HepG2 (cell line): Measurements from ENCODE around the gene NKX1-2. TPM values are rescaled to one million over a fixed set of nuclear protein-coding genes. Genes with fewer than 3 reads are reported as not detected.

ENCODE experiments used
- ARHGAP35 ChIP-seq: sonication (generic); formaldehyde crosslinking; IDR thresholded peaks from 2 replicates; pipeline ENCODE4 v1.9.0; 2022; ENCODE audit warnings: mild to moderate bottlenecking, inconsistent platforms, moderate library complexity, missing genetic modification reagents, borderline replicate concordance
- BCL6 ChIP-seq: IDR thresholded peaks from 2 replicates; pipeline ENCODE4 v1.6.1; 2016; ENCODE audit warnings: missing genetic modification reagents, missing compliant biosample characterization
- ESRRA ChIP-seq: sonication (generic); formaldehyde crosslinking; IDR thresholded peaks from 2 replicates; pipeline ENCODE4 v1.5.1; 2020; ENCODE audit warnings: mild to moderate bottlenecking, low read depth, missing genetic modification reagents
- HBP1 ChIP-seq: IDR thresholded peaks from 2 replicates; pipeline ENCODE4 v1.6.1; 2016; ENCODE audit warnings: low read depth, control low read depth
- HMG20A ChIP-seq: IDR thresholded peaks from 2 replicates; pipeline ENCODE4 v1.6.1; 2016; ENCODE audit warnings: borderline replicate concordance
- HNRNPL ChIP-seq: fragments of 200-400 bp; formaldehyde crosslinking; IDR thresholded peaks from 2 replicates; pipeline ENCODE4 v1.6.1; 2017; ENCODE audit warnings: mild to moderate bottlenecking, low read depth, low read length
- KDM3A ChIP-seq: IDR thresholded peaks from 2 replicates; pipeline ENCODE4 v1.6.1; 2018; ENCODE audit warnings: low read depth, missing compliant biosample characterization
- MXD1 ChIP-seq: sonication (generic); formaldehyde crosslinking; IDR thresholded peaks from 2 replicates; pipeline ENCODE4 v1.4.0; 2020; ENCODE audit warnings: mild to moderate bottlenecking, missing genetic modification reagents
- NFYB ChIP-seq: sonication (generic); formaldehyde crosslinking; IDR thresholded peaks from 2 replicates; pipeline ENCODE4 v1.4.0; 2020; ENCODE audit warnings: missing genetic modification reagents
- POLR2A ChIP-seq, 2 experiments: IDR thresholded peaks; 2 replicates each; pipeline ENCODE4 v1.6.1; 2011; ENCODE audit warnings: low read depth in 2 of 2, low read length in 2 of 2, mild to moderate bottlenecking in 1 of 2, moderate library complexity in 1 of 2; ENCODE audit not compliant: insufficient read depth in 1 of 2
- POLR2AphosphoS5 ChIP-seq: IDR thresholded peaks from 2 replicates; pipeline ENCODE4 v1.6.1; 2012; ENCODE audit warnings: low read depth, low read length
- RBFOX2 ChIP-seq: fragments of 200-400 bp; formaldehyde crosslinking; IDR thresholded peaks from 2 replicates; pipeline ENCODE4 v1.6.1; 2017; ENCODE audit warnings: low read depth, mild to moderate bottlenecking, low read length
- SKIL ChIP-seq: sonication (generic); formaldehyde crosslinking; IDR thresholded peaks from 2 replicates; pipeline ENCODE4 v1.8.0; 2022; ENCODE audit warnings: missing genetic modification reagents, mild to moderate bottlenecking, moderate library complexity, borderline replicate concordance
- SNRNP70 ChIP-seq: fragments of 200-400 bp; formaldehyde crosslinking; IDR thresholded peaks from 2 replicates; pipeline ENCODE4 v1.6.1; 2017; ENCODE audit warnings: mild to moderate bottlenecking, low read depth, low read length, moderate library complexity
- ZBTB43 ChIP-seq: sonication (generic); formaldehyde crosslinking; conservative IDR thresholded peaks from 2 replicates; pipeline ENCODE4 v1.4.0; 2020; ENCODE audit warnings: missing genetic modification reagents
- ZNF337 ChIP-seq: sonication (generic); formaldehyde crosslinking; IDR thresholded peaks from 2 replicates; pipeline ENCODE4 v1.5.1; 2020; ENCODE audit warnings: missing genetic modification reagents, low read depth, mild to moderate bottlenecking, borderline replicate concordance
- ZNF468 ChIP-seq: sonication (generic); formaldehyde crosslinking; IDR thresholded peaks from 2 replicates; pipeline ENCODE4 v1.8.0; 2022; ENCODE audit warnings: mild to moderate bottlenecking, moderate library complexity, missing genetic modification reagents
- ZNF597 ChIP-seq: sonication (generic); formaldehyde crosslinking; IDR thresholded peaks from 2 replicates; pipeline ENCODE4 v1.5.0; 2020; ENCODE audit warnings: missing genetic modification reagents
- ZNF598 ChIP-seq: sonication (generic); formaldehyde crosslinking; IDR thresholded peaks from 2 replicates; pipeline ENCODE4 v1.5.1; 2020; ENCODE audit warnings: mild to moderate bottlenecking, missing genetic modification reagents, borderline replicate concordance
- ZNF704 ChIP-seq: sonication (generic); formaldehyde crosslinking; IDR thresholded peaks from 2 replicates; pipeline ENCODE4 v1.8.1; 2023; ENCODE audit warnings: mild to moderate bottlenecking, inconsistent platforms, moderate library complexity, missing genetic modification reagents, borderline replicate concordance
- polyA plus RNA-seq, 8 experiments: library from polyadenylated mRNA; depleted of rRNA in 3 of 8; stranded (reverse) in 7 of 8; unstranded in 1 of 8; fragments of >200 nt; fragmentation: Illumina TruSeq in 4 of 8; extraction: Trizol in 4 of 8; gene quantifications; 2 replicates each; pipeline versions ENCODE4 v1.2.1 to v1.2.3, GENCODE V29; 2011 to 2016; ENCODE audit warnings: low read depth in 4 of 8, missing spikeins in 1 of 8, mixed read lengths in 1 of 8; ENCODE audit not compliant: insufficient read depth in 1 of 8
- total RNA-seq, 5 experiments: library from RNA; depleted of rRNA; stranded (reverse); fragments of >200 nt; fragmentation: Illumina TruSeq; extraction: Trizol; gene quantifications; 2 replicates each; pipeline ENCODE4 v1.2.3, GENCODE V29; 2016; ENCODE audit warnings: low read depth in 1 of 5

NKX1-2 gene
- total and polyA plus RNA-seq, 2 of the 13 experiments (the other 11 are each of a cell fraction or from before 2014, with no cell fraction given): not detected

- no peak for TF ChIP-seq ZNF468 (CRISPR knock-in tag)
- peak; percentile 44; the same call in 1 of the 2 replicates for TF ChIP-seq SKIL
- TF ChIP-seq HBP1 (CRISPR knock-in tag): no peak
- TF ChIP-seq SNRNP70: no peak
- peak; percentile 63 for TF ChIP-seq BCL6
- TF ChIP-seq KDM3A: peak; percentile 65; the same call in 1 of the 2 replicates
- TF ChIP-seq NFYB (CRISPR knock-in tag): peak; percentile 91
- TF ChIP-seq ZNF597 (CRISPR knock-in tag): no peak
- peak; percentile 96 for TF ChIP-seq POLR2AphosphoS5
- TF ChIP-seq MXD1 (CRISPR knock-in tag): peak; percentile 71
- TF ChIP-seq ARHGAP35 (CRISPR knock-in tag): peak; percentile 33; the same call in 1 of the 2 replicates
- TF ChIP-seq ZBTB43 (CRISPR knock-in tag): 0 out of 2 replicates have a peak, but pooled peaks have one; percentile 33
- TF ChIP-seq ZNF337 (CRISPR knock-in tag): 0 out of 2 replicates have a peak, but pooled peaks have one; percentile 40
- TF ChIP-seq ESRRA: peak; percentile 61; the same call in 1 of the 2 replicates
- TF ChIP-seq HMG20A (CRISPR knock-in tag): no peak
- no peak; the same call in 1 of the 2 replicates for TF ChIP-seq ZNF598
- peak; percentile 71; the same call in 1 of the 2 replicates for TF ChIP-seq ZNF704 (CRISPR knock-in tag)
- peak; percentile 97 for TF ChIP-seq RBFOX2
- TF ChIP-seq HNRNPL: no peak
- peak; percentile 98 to 100 for TF ChIP-seq POLR2A (IDR thresholded peaks at IDR 0.05; ENCODE audit: insufficient read depth in 1 of 2, low read depth in 2 of 2, low read length in 2 of 2)
Measured at GRCh38 chr10:124418726-124419501, 30.9 kb downstream of the NKX1-2 start, which contains the start of gene OAT (continued).
